CD4-positive, alpha-beta T cell treated with Interleukin-4 for 1 hour (primary cell): ENCODE measurements around the gene DYRK1B.

Experiments used
- DNase-seq, 2 donors: peaks; one replicate each; pipeline ENCODE4 v3.0.0-alpha.2; 2020 to 2022

Gene DYRK1B

DNA sequence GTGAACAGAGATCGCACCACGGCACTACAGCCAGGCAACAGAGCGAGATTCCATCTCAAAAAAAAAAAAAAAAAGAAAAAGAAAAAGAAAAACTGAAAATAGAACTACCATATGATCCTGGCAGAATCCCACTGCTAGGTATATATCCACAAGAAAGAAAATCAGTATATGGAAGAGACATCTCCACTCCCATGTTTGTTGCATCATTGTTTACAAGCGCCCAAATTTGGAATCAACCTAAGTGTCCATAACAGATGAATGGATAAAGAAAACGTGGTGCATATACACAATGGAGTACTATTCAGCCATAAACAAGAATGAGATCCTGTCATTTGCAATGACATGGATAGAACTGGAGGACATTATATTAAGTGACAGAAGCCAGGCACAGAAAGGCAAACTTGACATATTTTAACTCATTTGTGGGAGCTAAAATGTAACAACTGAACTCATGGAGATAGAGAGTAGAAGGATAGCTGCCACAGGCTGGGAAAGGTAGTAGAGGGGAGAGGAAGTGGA is 26.1 kb downstream of the DYRK1B start:
- no peak for DNase-seq

DNA sequence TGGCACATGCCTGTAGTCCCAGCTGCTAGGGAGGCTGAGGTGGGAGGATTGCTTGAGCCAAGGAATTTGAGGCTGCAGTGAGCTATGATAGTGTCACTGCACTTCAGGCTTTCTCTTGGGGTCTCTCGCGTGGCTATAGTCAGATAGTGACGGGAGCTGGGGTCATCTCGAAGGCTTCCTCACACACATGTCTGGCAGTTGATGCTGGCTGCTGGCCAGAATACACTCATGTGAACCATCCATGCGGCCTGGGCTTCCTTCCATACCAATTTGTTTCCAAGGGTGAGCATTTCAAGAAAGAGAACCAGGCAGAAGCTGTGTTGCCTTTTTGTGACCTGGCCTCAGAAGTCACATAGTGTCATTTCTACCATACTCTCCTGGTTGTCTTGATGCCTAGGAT is 28.9 kb downstream of the DYRK1B start:
- DNase-seq, result no peak

DNA sequence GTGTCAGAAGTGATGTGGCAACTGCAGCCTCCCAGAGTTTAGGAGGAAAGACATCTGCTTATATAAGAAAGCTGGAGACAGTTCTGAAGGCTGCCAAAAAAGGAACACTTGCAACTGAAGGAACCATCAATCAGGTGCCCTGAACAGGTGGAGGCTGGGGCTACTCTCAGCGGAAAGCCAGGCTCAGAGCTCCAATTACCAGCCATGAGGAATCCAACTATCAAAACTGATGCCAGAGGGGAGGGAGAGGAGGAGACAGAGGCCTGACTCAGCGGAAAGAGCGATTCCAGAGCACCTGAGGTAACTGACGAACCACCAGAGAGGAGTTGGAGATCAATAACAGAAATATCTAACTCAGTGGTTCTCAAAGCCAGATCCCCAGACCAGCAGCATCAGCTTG is 31.0 kb downstream of the DYRK1B start:
- DNase-seq, result no peak

DNA sequence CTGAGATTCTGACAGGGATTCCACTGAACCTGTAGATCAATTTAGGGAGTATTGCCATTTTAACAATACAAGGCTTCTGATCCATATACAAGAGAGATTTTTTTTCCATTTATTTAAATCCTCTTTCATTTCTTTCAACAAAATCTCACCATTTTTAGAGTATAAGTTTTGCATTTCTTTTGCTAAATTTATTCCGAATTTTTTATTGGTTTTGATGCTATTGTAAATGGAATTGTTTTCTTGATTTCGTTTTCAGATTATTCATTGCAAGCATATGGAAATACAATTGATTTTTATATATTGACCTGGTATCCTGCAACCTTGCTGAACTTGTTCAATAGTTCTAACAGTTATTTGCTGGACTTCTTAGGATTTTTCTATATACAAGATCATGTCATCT is 36.9 kb downstream of the DYRK1B start:
- no peak for DNase-seq

DNA sequence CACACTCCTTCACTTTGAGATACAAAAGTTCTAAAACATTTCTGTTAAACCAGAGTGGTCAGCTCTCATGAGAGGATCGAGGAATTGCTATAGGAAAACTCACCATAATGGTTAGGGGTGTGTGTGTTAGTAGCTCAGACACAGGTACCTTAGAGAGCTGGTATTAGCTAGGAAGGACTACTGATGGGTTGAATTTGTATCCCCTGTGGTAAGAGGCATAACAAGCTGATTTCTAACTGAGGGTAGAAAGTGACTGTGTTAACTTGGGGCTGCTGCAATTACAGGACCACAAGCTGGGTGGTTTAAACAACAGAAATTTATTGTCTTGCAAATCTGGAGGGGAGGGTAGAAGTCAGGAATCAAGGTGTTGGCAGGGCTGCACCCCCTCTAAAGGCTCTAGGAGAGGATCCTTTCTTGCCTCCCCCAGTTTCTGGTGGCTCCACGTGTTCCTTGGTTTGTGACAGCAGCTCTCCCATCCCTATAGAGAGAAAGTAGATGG is 37.9 kb downstream of the DYRK1B start:
- DNase-seq, result no peak

DNA sequence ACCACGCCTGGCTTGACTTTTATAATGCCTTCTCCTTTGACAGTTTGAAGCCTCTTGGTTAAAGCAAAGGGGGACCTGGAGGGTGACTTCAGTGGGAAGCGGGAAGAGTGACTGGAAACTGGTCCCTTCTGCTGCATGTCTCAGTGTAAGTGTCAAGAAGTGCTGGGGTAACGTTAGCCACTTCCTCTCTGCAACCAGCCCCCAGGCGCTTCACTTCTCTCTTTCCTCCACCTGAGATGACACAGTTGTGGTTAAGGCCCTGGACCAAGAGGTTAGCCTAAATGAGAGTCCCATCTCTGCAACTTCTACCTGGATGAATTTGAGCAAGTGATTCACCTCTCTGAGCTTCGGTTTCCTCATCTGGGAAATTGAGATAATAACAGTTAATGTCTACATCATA is 39.0 kb downstream of the DYRK1B start:
- DNase-seq, result no peak

DNA sequence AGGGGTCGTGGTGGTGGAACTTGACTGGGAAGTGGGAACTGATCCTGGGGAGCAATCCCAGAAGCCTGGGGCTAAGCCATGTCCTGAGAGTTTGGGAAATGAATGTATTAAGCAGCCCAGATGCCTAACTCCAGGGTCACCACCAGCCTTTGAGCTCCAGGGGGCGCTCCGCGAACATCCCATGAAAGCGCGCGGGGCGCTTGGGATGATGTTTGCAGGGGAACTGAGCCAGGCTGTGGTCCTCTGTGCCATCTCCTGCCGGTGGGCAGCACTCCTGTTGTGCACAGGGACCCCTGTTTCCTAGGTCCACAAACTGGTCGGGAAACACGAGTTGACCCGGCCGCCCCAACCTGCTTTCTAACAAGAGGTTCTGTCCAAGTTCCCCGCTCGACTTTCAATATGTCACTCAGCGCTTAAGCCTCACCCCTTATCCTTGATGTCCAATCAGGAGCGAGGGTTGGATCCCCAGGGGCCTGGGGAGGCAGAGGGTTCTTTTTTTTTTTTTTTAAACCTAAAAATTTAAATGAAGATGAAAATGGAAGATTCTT is 40.9 kb downstream of the DYRK1B start:
- DNase-seq, result peak; percentile 74

DNA sequence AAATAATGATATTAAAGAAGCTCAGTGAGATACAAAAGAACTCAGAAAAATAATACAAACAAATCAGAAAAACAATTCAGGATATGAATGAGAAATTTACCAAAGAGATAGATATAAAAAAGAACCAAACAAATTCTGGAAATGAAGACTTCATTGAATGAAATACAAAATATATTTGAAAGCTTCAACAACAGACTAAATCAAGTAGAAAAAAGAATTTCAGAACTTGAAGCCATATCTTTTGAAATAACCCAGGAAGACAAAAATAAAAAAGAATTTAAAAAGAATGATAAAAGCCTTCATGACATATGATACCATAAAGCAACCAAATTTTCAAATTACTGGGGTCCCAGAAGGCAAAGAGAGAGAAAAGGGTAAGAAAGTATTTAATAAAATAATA is 45.7 kb downstream of the DYRK1B start:
- no peak for DNase-seq

DNA sequence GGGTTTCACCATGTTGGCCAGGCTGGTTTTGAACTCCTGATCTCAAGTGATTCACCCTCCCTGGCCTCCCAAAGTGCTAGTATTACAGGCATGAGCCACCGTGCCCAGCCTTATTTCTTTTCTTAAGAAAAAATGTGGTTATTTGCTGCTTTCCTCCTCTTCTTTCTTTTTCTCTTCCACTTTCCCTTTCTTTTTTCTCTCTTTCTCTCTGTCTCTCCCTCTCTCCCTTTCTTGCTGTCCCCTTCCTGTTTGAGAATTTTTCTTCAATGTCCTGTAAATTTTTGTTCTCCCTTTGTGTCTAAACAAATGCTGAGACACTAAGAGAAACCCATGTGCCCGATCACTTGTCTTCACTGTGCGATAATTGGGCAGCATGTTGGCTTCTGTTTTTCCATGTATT is 53.1 kb downstream of the DYRK1B start:
- no peak for DNase-seq

DNA sequence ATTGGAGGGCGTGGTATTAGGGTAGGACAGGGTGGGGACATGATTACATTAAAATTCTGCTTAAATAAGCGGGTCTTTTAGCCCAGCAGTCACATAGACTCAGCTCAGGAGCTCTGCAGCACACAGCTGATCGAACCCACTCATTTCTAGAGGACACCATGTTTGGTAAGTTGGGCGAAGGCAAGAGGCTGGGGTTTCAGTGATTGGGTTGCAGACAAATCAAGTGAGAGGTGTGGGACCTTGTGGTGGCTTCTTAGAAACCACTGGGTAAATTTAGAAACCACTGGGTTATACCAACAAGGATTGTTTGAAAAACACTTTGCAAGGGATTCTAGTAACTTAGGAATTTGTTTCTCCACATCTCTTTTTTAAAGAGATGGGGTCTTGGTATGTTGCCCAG is 55.2 kb downstream of the DYRK1B start, which contains the start of gene LEUTX:
Gene LEUTX, plus strand, starts transcription at position 92 of the 400 bp plus-strand sequence. Its CDS starts 67 bp downstream, at position 159.
- DNase-seq, result no peak
